CD4-positive, alpha-beta T cell treated with Interleukin-21 for 1 hour (primary cell): Measurements from ENCODE around the gene VPS13D.
A peak's percentile ranks its signal among the peaks of the same experiment; 100 is the strongest.

Experiments
- DNase-seq: peaks from one replicate; pipeline ENCODE4 v3.0.0-alpha.2; 2020

Gene VPS13D

GRCh38 chr1:12244078-12244477, 14.2 kb downstream of the VPS13D start:
- peak; percentile 20 for DNase-seq

GRCh38 chr1:12244585-12244984, 14.8 kb downstream of the VPS13D start:
- DNase-seq, result no peak

- DNase-seq, result no peak
Measured at GRCh38 chr1:12245116-12245515, 15.3 kb downstream of the VPS13D start.

GRCh38 chr1:12245733-12246132, 15.9 kb downstream of the VPS13D start:
- DNase-seq, result no peak

GRCh38 chr1:12246584-12246983, 16.8 kb downstream of the VPS13D start:
- no peak for DNase-seq

- DNase-seq, result no peak
Measured at GRCh38 chr1:12249181-12249580, 19.4 kb downstream of the VPS13D start.

GRCh38 chr1:12249748-12250147, 19.9 kb downstream of the VPS13D start:
- no peak for DNase-seq

- no peak for DNase-seq
Measured at GRCh38 chr1:12251442-12251841, 21.6 kb downstream of the VPS13D start.

- no peak for DNase-seq
Measured at GRCh38 chr1:12255913-12256312, 26.1 kb downstream of the VPS13D start.

GRCh38 chr1:12258272-12258671, 28.4 kb downstream of the VPS13D start:
- DNase-seq, result no peak

- DNase-seq, result no peak
Measured at GRCh38 chr1:12269351-12269750, 39.5 kb downstream of the VPS13D start.

- DNase-seq, result no peak
Measured at GRCh38 chr1:12271033-12271432, 41.2 kb downstream of the VPS13D start.

GRCh38 chr1:12272770-12273169, 42.9 kb downstream of the VPS13D start:
- no peak for DNase-seq

- peak; percentile 14 for DNase-seq
Measured at GRCh38 chr1:12275370-12275769, 45.5 kb downstream of the VPS13D start.

GRCh38 chr1:12276225-12276624, 46.4 kb downstream of the VPS13D start:
- DNase-seq, result peak; percentile 29

GRCh38 chr1:12279003-12279402, 49.2 kb downstream of the VPS13D start:
- DNase-seq, result no peak

GRCh38 chr1:12279728-12280464, 50.1 kb downstream of the VPS13D start:
- no peak for DNase-seq

GRCh38 chr1:12282142-12282541, 52.3 kb downstream of the VPS13D start:
- DNase-seq, result no peak

- no peak for DNase-seq
Measured at GRCh38 chr1:12284486-12284885, 54.7 kb downstream of the VPS13D start.

- no peak for DNase-seq
Measured at GRCh38 chr1:12285496-12286143, 55.8 kb downstream of the VPS13D start.

GRCh38 chr1:12287869-12288268, 58.0 kb downstream of the VPS13D start:
- DNase-seq, result no peak

GRCh38 chr1:12290828-12291227, 61.0 kb downstream of the VPS13D start:
- DNase-seq, result no peak

- no peak for DNase-seq
Measured at GRCh38 chr1:12293416-12293815, 63.6 kb downstream of the VPS13D start.

- no peak for DNase-seq
Measured at GRCh38 chr1:12294076-12294475, 64.2 kb downstream of the VPS13D start.

- no peak for DNase-seq
Measured at GRCh38 chr1:12296016-12296415, 66.2 kb downstream of the VPS13D start.
